ENCODE data around the gene RRP12. TPM values are rescaled to one million over a fixed set of nuclear protein-coding genes. Genes with fewer than 3 reads are reported as not detected.

The RRP12 gene
- total and polyA plus RNA-seq, 9 of the 15 experiments (the other 6 are each of a cell fraction or from before 2014, with no cell fraction given): 4.6 to 68.2 (median 21.8) TPM

- TF ChIP-seq CCNT2 (IDR thresholded peaks at IDR 0.05; ENCODE audit: borderline replicate concordance, extremely low read depth, insufficient read length, low read depth, low read length): no peak
- TF ChIP-seq CC2D1A (IDR thresholded peaks at IDR 0.05): peak; percentile 51; the same call in 1 of the 2 replicates
- TF ChIP-seq PHF21A (IDR thresholded peaks at IDR 0.05; ENCODE audit: borderline replicate concordance, low read depth): peak; percentile 47; the same call in 1 of the 2 replicates
- no peak for TF ChIP-seq TEAD2 (tag; IDR thresholded peaks at IDR 0.05)
- no peak for TF ChIP-seq HSF4 (CRISPR knock-in tag; IDR thresholded peaks at IDR 0.05; ENCODE audit: borderline replicate concordance)
- peak; percentile 41 for TF ChIP-seq CTCFL (IDR thresholded peaks at IDR 0.05; ENCODE audit: borderline replicate concordance, insufficient read depth, low read depth, low read length, poor library complexity, severe bottlenecking)
- TF ChIP-seq PURB (CRISPR knock-in tag; IDR thresholded peaks at IDR 0.05; ENCODE audit: low read depth): no peak
- peak; percentile 74 to 90 for TF ChIP-seq KDM1A (IDR thresholded peaks at IDR 0.05)
- peak; percentile 15; the same call in 1 of the 2 replicates for TF ChIP-seq DEAF1 (CRISPR knock-in tag; IDR thresholded peaks at IDR 0.05)
- peak; percentile 92 for TF ChIP-seq HDAC2 (IDR thresholded peaks at IDR 0.05)
- TF ChIP-seq SMARCA5 (IDR thresholded peaks at IDR 0.05): peak; percentile 79
- TF ChIP-seq MTA3 (IDR thresholded peaks at IDR 0.05; ENCODE audit: borderline replicate concordance): peak; percentile 57; the same call in 1 of the 2 replicates
- TF ChIP-seq DMBX1 (CRISPR knock-in tag; IDR thresholded peaks at IDR 0.05; ENCODE audit: borderline replicate concordance): no peak
- TF ChIP-seq ADNP (tag; IDR thresholded peaks at IDR 0.05): peak; percentile 91
- no peak for TF ChIP-seq SAP30 (IDR thresholded peaks at IDR 0.05; ENCODE audit: borderline replicate concordance, insufficient read depth, low read depth, low read length, poor library complexity, severe bottlenecking)
- no peak for TF ChIP-seq PHB2 (IDR thresholded peaks at IDR 0.05; ENCODE audit: low read depth)
- TF ChIP-seq ZNF445 (CRISPR knock-in tag; IDR thresholded peaks at IDR 0.05; ENCODE audit: low read depth): no peak
- TF ChIP-seq NKRF (IDR thresholded peaks at IDR 0.05; ENCODE audit: borderline replicate concordance): peak; percentile 28; the same call in 1 of the 2 replicates
- TF ChIP-seq TFAP4 (CRISPR knock-in tag; IDR thresholded peaks at IDR 0.05; ENCODE audit: borderline replicate concordance): peak; percentile 52; the same call in 1 of the 2 replicates
- peak in 1 of 2 experiments; percentile 53; a peak in 1 of 4 replicates for TF ChIP-seq HDAC1 (IDR thresholded peaks at IDR 0.05)
- TF ChIP-seq RCOR1 (IDR thresholded peaks at IDR 0.05; ENCODE audit: borderline replicate concordance in 1 of 2, low read depth in 2 of 2, low read length in 2 of 2): peak in 1 of 2 experiments; percentile 69; a peak in 2 of 4 replicates
Measured at GRCh38 chr10:97407211-97407951, 6.2 kb upstream of the RRP12 start (continued).

All from K562 (cell line).